Activated B cell treated with CpG ODN at 0.5 μM for 24 hours (primary cell): ENCODE results near the gene NT5DC3. TPM values are rescaled to one million over a fixed set of nuclear protein-coding genes. Genes with fewer than 3 reads are reported as not detected.

ENCODE experiments used
- ATAC-seq: fragments of 200-7000 bp; cut with Tn5 transposase; one replicate; pipeline ENCODE4 v1.10.0; 2021; ENCODE audit warnings: low read depth, mild to moderate bottlenecking, moderate library complexity
- CTCF ChIA-PET: fragments of 350-600 bp; sonication (Branson Sonifier 250); formaldehyde crosslinking; loops from one replicate; lab custom pipeline; 2021; ENCODE audit warnings: antibody characterized with exemption; lab: Charles Lee
- POLR2A ChIA-PET: fragments of 350-600 bp; sonication (Branson Sonifier 250); formaldehyde crosslinking; loops from one replicate; lab custom pipeline; 2021; ENCODE audit warnings: antibody characterized with exemption; lab: Charles Lee
- DNase-seq: peaks from one replicate; pipeline ENCODE4 v3.0.0; 2022
- H3K27ac Mint-ChIP-seq: one replicate; pipeline ENCODE4 v1.8.0; 2020; ENCODE audit warnings: mixed read lengths
- H3K27me3 Mint-ChIP-seq: one replicate; pipeline ENCODE4 v1.8.0; 2021; ENCODE audit warnings: mixed read lengths
- H3K36me3 Mint-ChIP-seq: one replicate; pipeline ENCODE4 v1.8.0; 2021; ENCODE audit warnings: low read depth, mixed read lengths
- H3K4me1 Mint-ChIP-seq: one replicate; pipeline ENCODE4 v1.8.0; 2021; ENCODE audit warnings: mixed read lengths
- H3K4me3 Mint-ChIP-seq: one replicate; pipeline ENCODE4 v1.8.0; 2020; ENCODE audit warnings: mild to moderate bottlenecking, mixed read lengths
- H3K9me3 Mint-ChIP-seq: one replicate; pipeline ENCODE4 v1.8.0; 2020; ENCODE audit warnings: mixed read lengths
- CTCF ChIP-seq: fragments of 200-600 bp; IDR thresholded peaks from one replicate; pipeline ENCODE4 v1.8.0; 2022; ENCODE audit warnings: antibody characterized with exemption, mild to moderate bottlenecking
- intact Hi-C: fragments of 100-400 bp; cut with micrococcal nuclease; formaldehyde crosslinking; loops from one replicate; pipeline ENCODE4 v1.15.1; 2024
- total RNA-seq: library from RNA; stranded (reverse); gene quantifications from 2 replicates; pipeline ENCODE4 v1.2.3, GENCODE V29; 2022

Gene NT5DC3
- total RNA-seq, 1 donor from 2014 or later, result 11.6 TPM

GRCh38 chr12:103883908-103884307 is 42.9 kb upstream of the NT5DC3 start:
- Mint-ChIP-seq H3K27ac (no peak overlapping the region), H3K4me3 (no peak overlapping the region), H3K36me3 (no peaks in the 10 kb centered on the region), H3K4me1 (peaks cover 17% of the 10 kb centered on the region), H3K9me3 (no peaks in the 10 kb centered on the region), H3K27me3 (no peaks in the 10 kb centered on the region)
- ATAC-seq, result no peak
- no peak for TF ChIP-seq CTCF
- CTCF ChIA-PET, result interaction anchor here (0.8 to 3.6 kb wide), 6 partner anchors 40 to 227 kb away, joined by 3 to 41 read pairs (median 4); partner anchors contain the start of gene TDG
- POLR2A ChIA-PET, result interaction anchor here (0.9 to 1.4 kb wide), 4 partner anchors 43 to 83 kb away, joined by 3 to 15 read pairs (median 3); partner anchors contain the start of genes HSP90B1 and TDG
- no peak for DNase-seq
- intact Hi-C loops, result loop anchor here (1.0 kb wide), 3 partner anchors 46 to 225 kb away; partner anchors contain the start of gene HSP90B1

- intact Hi-C loops, result no loop called here
- ATAC-seq, result no peak
- H3K27ac Mint-ChIP-seq, result no peak overlapping the region
- no peak overlapping the region for H3K4me3 Mint-ChIP-seq
- TF ChIP-seq CTCF, result no peak
- peaks cover 18% of the 10 kb centered on the region for H3K4me1 Mint-ChIP-seq
- ChIA-PET POLR2A (interaction anchor here (7.0 kb wide), 1 partner anchor 46 kb away, joined by 42 read pairs; the partner anchor contains the start of gene HSP90B1), CTCF (interaction anchor here (1.2 to 3.6 kb wide), 2 partner anchors 45 to 225 kb away, joined by 4 to 41 read pairs; no protein-coding TSS in a partner anchor)
- no peaks in the 10 kb centered on the region for H3K27me3 Mint-ChIP-seq
- H3K9me3 Mint-ChIP-seq, result no peaks in the 10 kb centered on the region
- H3K36me3 Mint-ChIP-seq, result no peaks in the 10 kb centered on the region
- DNase-seq, result no peak
Measured at GRCh38 chr12:103882861-103883596, 42.0 kb upstream of the NT5DC3 start.

- CTCF ChIA-PET, result interaction anchor here (3.6 kb wide), 1 partner anchor 227 kb away, joined by 41 read pairs; no protein-coding TSS in a partner anchor
- DNase-seq (no peak), ATAC-seq (peak; percentile 67)
- TF ChIP-seq CTCF, result no peak
- no peak overlapping the region for H3K4me3 Mint-ChIP-seq
- POLR2A ChIA-PET, result interaction anchor here (1.5 to 7.0 kb wide), 2 partner anchors 43 to 48 kb away, joined by 8 to 42 read pairs; partner anchors contain the start of gene HSP90B1
- H3K27ac Mint-ChIP-seq, result no peak overlapping the region
- no peaks in the 10 kb centered on the region for H3K27me3 Mint-ChIP-seq
- H3K9me3 Mint-ChIP-seq, result no peaks in the 10 kb centered on the region
- H3K4me1 Mint-ChIP-seq, result peaks cover 27% of the 10 kb centered on the region
- H3K36me3 Mint-ChIP-seq, result no peaks in the 10 kb centered on the region
- intact Hi-C loops, result no loop called here
Measured at GRCh38 chr12:103881261-103881660, 40.2 kb upstream of the NT5DC3 start.

- H3K27me3 Mint-ChIP-seq, result no peaks in the 10 kb centered on the region
- intact Hi-C loops, result no loop called here
- ChIA-PET CTCF (interaction anchor here (0.7 to 1.1 kb wide), 3 partner anchors 9 to 229 kb away, joined by 3 read pairs; no protein-coding TSS in a partner anchor), POLR2A (interaction anchor here (1.5 to 7.0 kb wide), 3 partner anchors 44 to 85 kb away, joined by 7 to 42 read pairs (median 8); partner anchors contain the start of genes HSP90B1 and TDG)
- H3K27ac Mint-ChIP-seq, result no peak overlapping the region
- no peaks in the 10 kb centered on the region for H3K36me3 Mint-ChIP-seq
- ATAC-seq, result peak; percentile 44
- DNase-seq, result no peak
- H3K4me1 Mint-ChIP-seq, result peaks cover 27% of the 10 kb centered on the region
- H3K9me3 Mint-ChIP-seq, result no peaks in the 10 kb centered on the region
- no peak for TF ChIP-seq CTCF
- H3K4me3 Mint-ChIP-seq, result no peak overlapping the region
Measured at GRCh38 chr12:103880299-103881142, 39.5 kb upstream of the NT5DC3 start.
